Activated naive CD4-positive, alpha-beta T cell treated with anti-CD3 and anti-CD28 coated beads, Interleukin-2, amount 50 U/mL, for 24 hours (primary cell): ENCODE results near the gene NKX2-2.
"Not testable (repeated sequence)": the region's sequence is repeated elsewhere in the genome, so short reads cannot be mapped to it uniquely, and the experiment has no call there.

Source experiments
- H3K27ac Mint-ChIP-seq: one replicate; pipeline ENCODE4 v1.8.0; 2021; ENCODE audit warnings: mild to moderate bottlenecking, mixed read lengths
- H3K27me3 Mint-ChIP-seq: one replicate; pipeline ENCODE4 v1.8.0; 2021; ENCODE audit warnings: mixed read lengths
- H3K36me3 Mint-ChIP-seq: one replicate; pipeline ENCODE4 v1.8.0; 2021; ENCODE audit warnings: mixed read lengths
- H3K4me1 Mint-ChIP-seq: one replicate; pipeline ENCODE4 v1.8.0; 2021; ENCODE audit warnings: mixed read lengths
- H3K4me3 Mint-ChIP-seq: one replicate; pipeline ENCODE4 v1.8.0; 2021; ENCODE audit warnings: mild to moderate bottlenecking, mixed read lengths
- H3K9me3 Mint-ChIP-seq: one replicate; pipeline ENCODE4 v1.8.0; 2021; ENCODE audit warnings: mixed read lengths

NKX2-2 gene

GRCh38 chr20:21505161-21505809 lies 8.6 kb downstream of the NKX2-2 start:
- Mint-ChIP-seq H3K27me3 (peaks cover 49% of the 10 kb centered on the region), H3K36me3 (no peaks in the 10 kb centered on the region), H3K27ac (peak overlapping the region; percentile 35)

GRCh38 chr20:21504323-21504722 lies 9.5 kb downstream of the NKX2-2 start:
- peaks cover 20% of the 10 kb centered on the region for H3K4me1 Mint-ChIP-seq
- peaks cover 46% of the 10 kb centered on the region for H3K27me3 Mint-ChIP-seq
- no peak overlapping the region for H3K27ac Mint-ChIP-seq
- H3K36me3 Mint-ChIP-seq, result no peaks in the 10 kb centered on the region
- no peaks in the 10 kb centered on the region for H3K9me3 Mint-ChIP-seq
- H3K4me3 Mint-ChIP-seq, result peak overlapping the region; percentile 77

More at GRCh38 chr20:21505161-21505809, 8.6 kb downstream of the NKX2-2 start:
- H3K4me1 Mint-ChIP-seq, result peaks cover 28% of the 10 kb centered on the region
- peak overlapping the region; percentile 77 for H3K4me3 Mint-ChIP-seq
- no peaks in the 10 kb centered on the region for H3K9me3 Mint-ChIP-seq

GRCh38 chr20:21503345-21503744 lies 10.5 kb downstream of the NKX2-2 start:
- Mint-ChIP-seq H3K4me3 (no peak overlapping the region), H3K9me3 (no peaks in the 10 kb centered on the region), H3K27ac (no peak overlapping the region), H3K36me3 (no peaks in the 10 kb centered on the region), H3K27me3 (peaks cover 45% of the 10 kb centered on the region), H3K4me1 (peaks cover 16% of the 10 kb centered on the region)

- no peaks in the 10 kb centered on the region for H3K9me3 Mint-ChIP-seq
- peaks cover 5% of the 10 kb centered on the region for H3K4me1 Mint-ChIP-seq
- H3K36me3 Mint-ChIP-seq, result no peaks in the 10 kb centered on the region
- H3K4me3 Mint-ChIP-seq, result no peak overlapping the region
- H3K27ac Mint-ChIP-seq, result no peak overlapping the region
- peaks cover 32% of the 10 kb centered on the region for H3K27me3 Mint-ChIP-seq
Observed at GRCh38 chr20:21501184-21501583, 12.7 kb downstream of the NKX2-2 start.

DNA sequence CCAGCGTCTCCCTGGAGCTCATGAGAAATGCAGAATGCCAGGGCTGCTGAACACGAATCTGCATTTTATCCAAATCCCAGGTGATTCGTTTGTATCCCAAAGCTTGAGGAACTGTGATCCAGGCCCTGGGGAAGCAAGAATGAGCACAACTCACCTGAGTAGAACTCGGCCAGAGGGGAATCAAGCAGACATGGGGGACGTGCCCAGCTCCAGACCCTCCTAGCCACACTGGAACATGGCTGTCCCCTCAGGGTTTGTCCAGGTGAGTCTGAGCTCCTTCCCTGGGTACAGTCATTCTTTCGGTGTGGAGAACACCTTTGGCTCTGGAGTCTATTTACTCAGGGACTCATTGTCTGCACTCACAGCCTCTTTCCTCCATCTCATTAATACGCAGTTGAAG lies 13.3 kb downstream of the NKX2-2 start:
- no peaks in the 10 kb centered on the region for H3K36me3 Mint-ChIP-seq
- H3K4me3 Mint-ChIP-seq, result no peak overlapping the region
- no peak overlapping the region for H3K27ac Mint-ChIP-seq
- peaks cover 34% of the 10 kb centered on the region for H3K27me3 Mint-ChIP-seq
- H3K9me3 Mint-ChIP-seq, result no peaks in the 10 kb centered on the region
- H3K4me1 Mint-ChIP-seq, result peaks cover 5% of the 10 kb centered on the region

GRCh38 chr20:21499641-21500040 lies 14.2 kb downstream of the NKX2-2 start:
- Mint-ChIP-seq H3K36me3 (no peaks in the 10 kb centered on the region), H3K4me1 (no peaks in the 10 kb centered on the region), H3K9me3 (no peaks in the 10 kb centered on the region), H3K27me3 (peaks cover 30% of the 10 kb centered on the region), H3K4me3 (no peak overlapping the region), H3K27ac (no peak overlapping the region)

DNA sequence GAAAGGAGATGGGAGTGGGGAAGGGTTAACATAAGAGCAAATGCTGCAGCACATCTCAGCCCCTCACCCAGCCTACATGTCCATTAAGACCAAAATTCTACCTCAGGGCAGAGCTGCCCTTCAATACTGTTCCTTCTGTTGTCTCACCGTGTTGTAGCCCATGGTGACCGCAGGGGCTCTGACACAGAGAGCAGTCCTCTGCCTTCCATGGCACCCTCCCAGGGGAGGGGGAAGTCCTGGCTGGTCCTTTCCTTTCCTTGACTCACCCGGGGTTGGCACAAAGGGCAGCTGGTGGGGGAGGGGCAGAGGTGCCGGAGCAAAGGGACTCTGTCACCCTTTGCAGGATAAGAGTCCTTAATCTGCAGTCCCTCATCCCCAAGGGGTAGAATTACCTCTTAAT lies 15.2 kb downstream of the NKX2-2 start:
- no peaks in the 10 kb centered on the region for H3K36me3 Mint-ChIP-seq
- H3K27me3 Mint-ChIP-seq, result peaks cover 27% of the 10 kb centered on the region
- H3K27ac Mint-ChIP-seq, result no peak overlapping the region
- H3K4me1 Mint-ChIP-seq, result no peaks in the 10 kb centered on the region
- no peaks in the 10 kb centered on the region for H3K9me3 Mint-ChIP-seq
- no peak overlapping the region for H3K4me3 Mint-ChIP-seq

- peaks cover 27% of the 10 kb centered on the region for H3K27me3 Mint-ChIP-seq
- H3K36me3 Mint-ChIP-seq, result no peaks in the 10 kb centered on the region
- H3K4me1 Mint-ChIP-seq, result no peaks in the 10 kb centered on the region
- no peak overlapping the region for H3K4me3 Mint-ChIP-seq
- no peak overlapping the region for H3K27ac Mint-ChIP-seq
- no peaks in the 10 kb centered on the region for H3K9me3 Mint-ChIP-seq
Observed at GRCh38 chr20:21498195-21498594, 15.7 kb downstream of the NKX2-2 start.

- H3K9me3 Mint-ChIP-seq, result no peaks in the 10 kb centered on the region
- H3K4me1 Mint-ChIP-seq, result no peaks in the 10 kb centered on the region
- H3K27ac Mint-ChIP-seq, result no peak overlapping the region
- no peaks in the 10 kb centered on the region for H3K36me3 Mint-ChIP-seq
- peaks cover 28% of the 10 kb centered on the region for H3K27me3 Mint-ChIP-seq
- no peak overlapping the region for H3K4me3 Mint-ChIP-seq
Observed at GRCh38 chr20:21496452-21496851, 17.4 kb downstream of the NKX2-2 start.

- Mint-ChIP-seq H3K27ac (no peak overlapping the region), H3K36me3 (no peaks in the 10 kb centered on the region), H3K27me3 (peaks cover 25% of the 10 kb centered on the region), H3K4me1 (no peaks in the 10 kb centered on the region), H3K9me3 (no peaks in the 10 kb centered on the region), H3K4me3 (no peak overlapping the region)
Observed at GRCh38 chr20:21493049-21493448, 20.8 kb downstream of the NKX2-2 start.

GRCh38 chr20:21490105-21490504 lies 23.8 kb downstream of the NKX2-2 start:
- Mint-ChIP-seq H3K36me3 (no peaks in the 10 kb centered on the region), H3K27me3 (peaks cover 28% of the 10 kb centered on the region), H3K27ac (no peak overlapping the region), H3K4me3 (no peak overlapping the region), H3K9me3 (no peaks in the 10 kb centered on the region), H3K4me1 (no peaks in the 10 kb centered on the region)

GRCh38 chr20:21480144-21480543 lies 33.7 kb downstream of the NKX2-2 start:
- not testable (repeated sequence) for H3K4me1 Mint-ChIP-seq, H3K36me3 Mint-ChIP-seq, H3K9me3 Mint-ChIP-seq, H3K4me3 Mint-ChIP-seq, H3K27ac Mint-ChIP-seq
- peaks cover 30% of the 10 kb centered on the region for H3K27me3 Mint-ChIP-seq

DNA sequence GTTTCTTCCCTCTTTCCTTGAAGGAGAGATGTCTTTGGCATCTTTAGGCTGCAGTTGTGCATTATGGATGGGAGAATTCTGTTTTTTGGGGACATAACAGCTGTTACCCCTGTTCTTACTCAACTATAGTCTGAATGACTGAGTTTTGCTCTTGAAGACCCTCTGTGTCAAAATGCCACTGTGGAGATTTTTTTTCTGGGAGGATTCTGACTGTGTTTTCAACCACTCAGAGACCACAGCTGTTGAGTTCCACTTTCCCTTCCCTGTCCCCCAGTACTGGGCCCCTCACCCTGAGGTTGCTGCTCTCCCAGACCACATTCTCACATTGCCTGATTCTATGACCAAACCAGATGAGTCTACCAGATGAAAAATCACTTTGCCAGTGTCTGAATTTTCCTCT lies 48.1 kb downstream of the NKX2-2 start:
- peaks cover 8% of the 10 kb centered on the region for H3K9me3 Mint-ChIP-seq
- H3K36me3 Mint-ChIP-seq, result no peaks in the 10 kb centered on the region
- H3K4me3 Mint-ChIP-seq, result no peak overlapping the region
- H3K27me3 Mint-ChIP-seq, result peaks cover 5% of the 10 kb centered on the region
- H3K4me1 Mint-ChIP-seq, result no peaks in the 10 kb centered on the region
- no peak overlapping the region for H3K27ac Mint-ChIP-seq

- Mint-ChIP-seq H3K4me1 (no peaks in the 10 kb centered on the region), H3K27me3 (peaks cover 8% of the 10 kb centered on the region), H3K27ac (no peak overlapping the region), H3K9me3 (peaks cover 8% of the 10 kb centered on the region), H3K4me3 (no peak overlapping the region), H3K36me3 (no peaks in the 10 kb centered on the region)
Observed at GRCh38 chr20:21464916-21465315, 48.9 kb downstream of the NKX2-2 start.
